Activated T-helper 2 cell treated with anti-CD3 and anti-CD28 coated beads, Interferon-gamma antibody, Interleukin-2, Interleukin-4, amounts not matched to agents 10 μg/mL and 5 μg/mL and 100 μg/mL, durations not matched to agents 14 hours and 24 hours and 36 hours (primary cell): ENCODE measurements around the gene WDR37. TPM values are rescaled to one million over a fixed set of nuclear protein-coding genes. Genes with fewer than 3 reads are reported as not detected.
"Not testable (repeated sequence)": the region's sequence is repeated elsewhere in the genome, so short reads cannot be mapped to it uniquely, and the experiment has no call there.

Source experiments
- DNase-seq: peaks from one replicate; pipeline ENCODE4 v3.0.0; 2021; ENCODE audit warnings: low spot score
- H3K27ac Mint-ChIP-seq: one replicate; pipeline ENCODE4 v1.8.0; 2021; ENCODE audit warnings: mixed read lengths
- H3K27me3 Mint-ChIP-seq: one replicate; pipeline ENCODE4 v1.8.0; 2021; ENCODE audit warnings: low read depth, mixed read lengths
- H3K36me3 Mint-ChIP-seq: one replicate; pipeline ENCODE4 v1.8.0; 2021; ENCODE audit warnings: low read depth, mixed read lengths
- H3K4me1 Mint-ChIP-seq: one replicate; pipeline ENCODE4 v1.8.0; 2021; ENCODE audit warnings: low read depth, mixed read lengths
- H3K4me3 Mint-ChIP-seq: one replicate; pipeline ENCODE4 v1.8.0; 2021; ENCODE audit warnings: low read depth, mild to moderate bottlenecking, moderate library complexity, mixed read lengths
- H3K9me3 Mint-ChIP-seq: one replicate; pipeline ENCODE4 v1.8.0; 2021; ENCODE audit warnings: mixed read lengths
- intact Hi-C: fragments of 100-400 bp; cut with micrococcal nuclease; formaldehyde crosslinking; loops from one replicate; pipeline ENCODE4 v1.15.1; 2023
- total RNA-seq: library from RNA; stranded (reverse); gene quantifications from 2 replicates; pipeline ENCODE4 v1.2.3, GENCODE V29; 2022

WDR37 gene
- total RNA-seq, 1 donor from 2014 or later, result 18.9 TPM

- no peaks in the 10 kb centered on the region for H3K27me3 Mint-ChIP-seq
- no peak within 1 kb of the TSS for H3K27ac Mint-ChIP-seq
- no peaks in the 10 kb centered on the region for H3K4me1 Mint-ChIP-seq
- no peak within 1 kb of the TSS for H3K4me3 Mint-ChIP-seq
- H3K9me3 Mint-ChIP-seq, result no peaks in the 10 kb centered on the region
- no peak for DNase-seq
- peaks cover 16% of the 10 kb centered on the region for H3K36me3 Mint-ChIP-seq
- intact Hi-C loops, result no loop called here
Observed at GRCh38 chr10:1025683-1026082, 30.5 kb upstream of the WDR37 start, which contains the start of gene IDI2. TSS of gene IDI2 (minus strand) at chr10:1025859. CDS start at chr10:1024723, 1,136 bp downstream.

DNA sequence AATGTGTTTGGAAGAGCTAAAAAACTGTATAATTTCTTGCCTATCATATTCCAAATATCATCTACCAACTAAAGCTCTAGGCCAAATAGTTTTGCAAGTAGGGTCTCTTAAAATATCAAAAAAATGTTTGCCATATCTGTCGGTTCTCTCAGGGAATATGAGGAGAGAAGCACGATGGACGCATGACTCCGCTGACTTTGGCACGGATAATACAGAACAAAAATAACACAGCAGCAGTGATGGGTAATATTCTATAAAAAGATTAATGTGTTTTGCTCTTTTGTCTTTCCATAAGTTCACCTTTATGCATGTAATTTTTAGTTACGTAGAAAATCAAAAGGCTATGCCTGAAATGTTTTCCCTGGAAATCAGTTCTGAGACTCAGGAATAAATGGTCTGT, 29.6 kb upstream of the WDR37 start:
- Mint-ChIP-seq H3K4me3 (no peak overlapping the region), H3K4me1 (no peaks in the 10 kb centered on the region), H3K36me3 (peaks cover 10% of the 10 kb centered on the region), H3K27me3 (no peaks in the 10 kb centered on the region), H3K27ac (no peak overlapping the region), H3K9me3 (no peaks in the 10 kb centered on the region)
- intact Hi-C loops, result no loop called here
- no peak for DNase-seq

DNA sequence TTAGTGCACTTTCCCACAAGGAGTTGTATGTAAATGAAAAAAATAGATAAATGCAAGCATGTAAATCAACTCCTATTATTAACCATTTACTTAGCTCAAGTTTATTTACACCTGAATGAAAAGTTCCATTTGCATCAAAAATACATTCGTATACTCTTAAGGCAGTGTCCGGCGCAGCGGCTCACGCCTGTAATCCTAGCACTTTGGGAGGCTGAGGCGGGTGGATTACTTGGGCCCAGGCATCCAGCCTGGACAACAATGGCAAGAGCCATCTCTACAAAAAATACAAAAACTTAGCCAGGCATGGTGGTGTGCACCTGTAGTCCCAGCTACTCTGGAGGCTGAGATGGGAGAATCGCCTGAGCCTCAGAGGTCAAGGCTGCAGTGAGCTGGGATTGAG, 26.3 kb upstream of the WDR37 start:
- no peaks in the 10 kb centered on the region for H3K4me1 Mint-ChIP-seq

GRCh38 chr10:1033601-1034000, 22.6 kb upstream of the WDR37 start:
- intact Hi-C loops, result no loop called here
- Mint-ChIP-seq H3K27me3 (no peaks in the 10 kb centered on the region), H3K36me3 (peaks cover 19% of the 10 kb centered on the region), H3K9me3 (no peaks in the 10 kb centered on the region), H3K27ac (no peak overlapping the region), H3K4me3 (no peak overlapping the region), H3K4me1 (peaks cover 18% of the 10 kb centered on the region)
- DNase-seq, result no peak

More for the DNA sequence above, 26.3 kb upstream of the WDR37 start:
- H3K27ac Mint-ChIP-seq, result no peak overlapping the region
- no peaks in the 10 kb centered on the region for H3K9me3 Mint-ChIP-seq
- intact Hi-C loops, result no loop called here
- no peaks in the 10 kb centered on the region for H3K36me3 Mint-ChIP-seq
- no peaks in the 10 kb centered on the region for H3K27me3 Mint-ChIP-seq
- no peak overlapping the region for H3K4me3 Mint-ChIP-seq
- DNase-seq, result no peak

DNA sequence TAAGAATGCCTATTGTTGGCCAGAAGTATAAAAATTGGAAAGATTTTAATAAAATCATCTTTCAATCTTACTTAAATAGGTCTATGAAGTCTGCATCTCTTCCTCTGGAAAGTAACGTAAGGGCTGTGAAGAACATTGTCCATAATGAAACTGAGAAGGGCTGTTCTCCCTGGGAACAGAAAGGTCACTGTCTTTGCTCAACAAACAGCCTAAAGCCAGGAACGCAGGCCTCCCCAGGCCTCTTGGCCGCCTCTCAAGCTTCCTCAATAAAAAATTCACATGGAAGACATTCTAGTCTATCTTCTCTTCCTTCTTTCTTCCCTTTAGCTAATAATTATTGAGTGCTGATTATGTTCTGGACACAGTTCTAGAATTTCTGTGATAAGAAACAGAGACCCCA, 21.4 kb upstream of the WDR37 start:
- Mint-ChIP-seq H3K27ac (no peak overlapping the region), H3K4me3 (no peak overlapping the region), H3K27me3 (no peaks in the 10 kb centered on the region), H3K4me1 (peaks cover 18% of the 10 kb centered on the region), H3K9me3 (no peaks in the 10 kb centered on the region), H3K36me3 (peaks cover 19% of the 10 kb centered on the region)
- intact Hi-C loops, result no loop called here
- no peak for DNase-seq

GRCh38 chr10:1035201-1035600, 21.0 kb upstream of the WDR37 start:
- H3K27ac Mint-ChIP-seq, result no peak overlapping the region
- no peaks in the 10 kb centered on the region for H3K9me3 Mint-ChIP-seq
- peaks cover 22% of the 10 kb centered on the region for H3K36me3 Mint-ChIP-seq
- H3K27me3 Mint-ChIP-seq, result no peaks in the 10 kb centered on the region
- peaks cover 20% of the 10 kb centered on the region for H3K4me1 Mint-ChIP-seq
- intact Hi-C loops, result no loop called here
- DNase-seq, result no peak
- H3K4me3 Mint-ChIP-seq, result no peak overlapping the region

DNA sequence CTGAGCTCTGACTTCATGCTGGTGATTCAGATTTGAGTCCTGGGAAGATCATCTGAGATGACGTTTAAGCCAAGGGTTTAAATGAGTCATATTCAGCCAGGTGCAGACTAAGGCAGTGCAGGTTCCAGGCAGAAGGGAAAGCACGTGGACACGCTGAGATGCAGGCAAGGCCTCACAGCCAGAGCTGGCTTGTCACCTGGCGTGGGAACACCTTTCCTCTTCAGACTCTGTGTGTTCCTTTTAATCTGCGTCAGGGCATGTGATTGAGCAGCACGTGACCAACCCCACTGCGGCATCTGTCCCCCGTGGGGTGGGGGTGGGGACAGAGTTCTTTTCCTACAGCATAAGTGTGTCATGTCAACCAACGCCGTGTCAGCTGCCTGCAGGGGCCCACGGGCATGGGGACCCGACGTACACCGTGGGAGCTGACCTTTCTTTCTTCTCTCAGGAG, 19.8 kb upstream of the WDR37 start:
- peaks cover 22% of the 10 kb centered on the region for H3K4me1 Mint-ChIP-seq
- intact Hi-C loops, result no loop called here
- H3K9me3 Mint-ChIP-seq, result no peaks in the 10 kb centered on the region
- H3K27ac Mint-ChIP-seq, result peak overlapping the region; percentile 29
- H3K27me3 Mint-ChIP-seq, result no peaks in the 10 kb centered on the region
- no peak overlapping the region for H3K4me3 Mint-ChIP-seq
- no peak for DNase-seq
- peaks cover 34% of the 10 kb centered on the region for H3K36me3 Mint-ChIP-seq

DNA sequence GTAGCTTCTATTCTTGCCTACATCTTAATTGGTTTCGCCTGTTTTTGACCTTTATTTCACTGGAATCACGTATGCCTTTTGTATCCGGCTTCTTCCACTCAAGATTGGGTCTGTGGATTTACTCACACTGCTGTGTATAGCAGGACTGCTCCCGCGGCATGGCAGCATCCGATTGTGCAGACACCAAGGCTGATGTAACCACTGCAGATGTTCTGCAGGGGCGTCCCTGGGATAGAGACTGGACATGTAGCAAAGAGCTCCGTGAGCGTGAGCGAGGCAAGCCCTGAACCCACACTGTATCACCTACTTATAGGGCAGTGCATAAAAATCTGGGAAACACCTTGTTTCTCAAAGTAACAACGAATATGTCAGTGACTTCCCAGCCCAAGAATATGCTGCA, 19.1 kb upstream of the WDR37 start:
- H3K27me3 Mint-ChIP-seq, result no peaks in the 10 kb centered on the region
- H3K4me1 Mint-ChIP-seq, result peaks cover 22% of the 10 kb centered on the region
- DNase-seq, result no peak
- intact Hi-C loops, result no loop called here
- no peak overlapping the region for H3K27ac Mint-ChIP-seq
- H3K4me3 Mint-ChIP-seq, result no peak overlapping the region
- H3K36me3 Mint-ChIP-seq, result peaks cover 39% of the 10 kb centered on the region
- no peaks in the 10 kb centered on the region for H3K9me3 Mint-ChIP-seq

- H3K27me3 Mint-ChIP-seq, H3K4me3 Mint-ChIP-seq, H3K27ac Mint-ChIP-seq, H3K9me3 Mint-ChIP-seq, DNase-seq, intact Hi-C loops: not testable (repeated sequence)
- H3K36me3 Mint-ChIP-seq, result peaks cover 51% of the 10 kb centered on the region
- H3K4me1 Mint-ChIP-seq, result peaks cover 30% of the 10 kb centered on the region
Observed at GRCh38 chr10:1038769-1039168, 17.4 kb upstream of the WDR37 start.

- H3K36me3 Mint-ChIP-seq, result peaks cover 65% of the 10 kb centered on the region
- H3K4me3 Mint-ChIP-seq, result no peak overlapping the region
- H3K4me1 Mint-ChIP-seq, result peaks cover 44% of the 10 kb centered on the region
- H3K27ac Mint-ChIP-seq, result peak overlapping the region; percentile 47
- intact Hi-C loops, result no loop called here
- no peak for DNase-seq
- no peaks in the 10 kb centered on the region for H3K9me3 Mint-ChIP-seq
- no peaks in the 10 kb centered on the region for H3K27me3 Mint-ChIP-seq
Observed at GRCh38 chr10:1040133-1040532, 16.1 kb upstream of the WDR37 start.

GRCh38 chr10:1041514-1041913, 14.7 kb upstream of the WDR37 start:
- Mint-ChIP-seq H3K4me1 (peaks cover 48% of the 10 kb centered on the region), H3K4me3 (no peak overlapping the region), H3K27ac (no peak overlapping the region), H3K27me3 (no peaks in the 10 kb centered on the region), H3K36me3 (peaks cover 73% of the 10 kb centered on the region), H3K9me3 (no peaks in the 10 kb centered on the region)
- no peak for DNase-seq
- intact Hi-C loops, result no loop called here

- peaks cover 70% of the 10 kb centered on the region for H3K36me3 Mint-ChIP-seq
- H3K9me3 Mint-ChIP-seq, result no peaks in the 10 kb centered on the region
- peaks cover 42% of the 10 kb centered on the region for H3K4me1 Mint-ChIP-seq
- H3K4me3 Mint-ChIP-seq, result peak overlapping the region; percentile 64
- H3K27me3 Mint-ChIP-seq, result no peaks in the 10 kb centered on the region
- peak overlapping the region; percentile 79 for H3K27ac Mint-ChIP-seq
- no peak for DNase-seq
- intact Hi-C loops, result no loop called here
Observed at GRCh38 chr10:1043532-1043995, 12.6 kb upstream of the WDR37 start.

- DNase-seq, result no peak
- H3K4me1 Mint-ChIP-seq, result peaks cover 42% of the 10 kb centered on the region
Observed at GRCh38 chr10:1044146-1044545, 12.0 kb upstream of the WDR37 start.

DNA sequence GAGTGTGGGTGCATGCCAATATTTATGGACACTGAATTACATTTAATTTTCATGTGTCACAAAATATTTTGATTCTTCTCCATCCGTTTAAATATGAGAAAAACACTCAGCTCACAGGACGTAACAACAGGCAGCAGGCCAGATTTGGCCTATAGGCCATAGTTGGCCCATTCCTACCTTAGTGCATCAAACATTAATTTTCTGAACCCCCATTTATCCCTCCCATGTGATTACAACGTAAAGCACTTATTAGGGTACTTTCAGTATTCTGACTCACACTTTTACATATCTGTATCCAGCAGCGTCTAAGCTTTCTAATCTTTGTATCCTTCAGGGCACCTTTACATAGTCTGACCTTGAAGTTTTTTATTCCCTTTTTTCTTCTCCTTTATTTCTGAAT, 11.2 kb upstream of the WDR37 start:
- Mint-ChIP-seq H3K27ac (peak overlapping the region; percentile 79), H3K9me3 (no peaks in the 10 kb centered on the region), H3K36me3 (peaks cover 76% of the 10 kb centered on the region), H3K4me1 (peaks cover 42% of the 10 kb centered on the region), H3K27me3 (no peaks in the 10 kb centered on the region), H3K4me3 (peak overlapping the region; percentile 64)
- intact Hi-C loops, result no loop called here
- no peak for DNase-seq

More at GRCh38 chr10:1044146-1044545, 12.0 kb upstream of the WDR37 start:
- Mint-ChIP-seq H3K36me3 (peaks cover 72% of the 10 kb centered on the region), H3K27ac (peak overlapping the region; percentile 79), H3K27me3 (no peaks in the 10 kb centered on the region), H3K4me3 (peak overlapping the region; percentile 64), H3K9me3 (no peaks in the 10 kb centered on the region)
- intact Hi-C loops, result no loop called here
